ENCODE data around the gene FADS6. TPM values are rescaled to one million over a fixed set of nuclear protein-coding genes. Genes with fewer than 3 reads are reported as not detected.
A peak's percentile ranks its signal among the peaks of the same experiment; 100 is the strongest.

FADS6 gene
- total RNA-seq, 1 experiment from 2014 or later = not detected

DNA sequence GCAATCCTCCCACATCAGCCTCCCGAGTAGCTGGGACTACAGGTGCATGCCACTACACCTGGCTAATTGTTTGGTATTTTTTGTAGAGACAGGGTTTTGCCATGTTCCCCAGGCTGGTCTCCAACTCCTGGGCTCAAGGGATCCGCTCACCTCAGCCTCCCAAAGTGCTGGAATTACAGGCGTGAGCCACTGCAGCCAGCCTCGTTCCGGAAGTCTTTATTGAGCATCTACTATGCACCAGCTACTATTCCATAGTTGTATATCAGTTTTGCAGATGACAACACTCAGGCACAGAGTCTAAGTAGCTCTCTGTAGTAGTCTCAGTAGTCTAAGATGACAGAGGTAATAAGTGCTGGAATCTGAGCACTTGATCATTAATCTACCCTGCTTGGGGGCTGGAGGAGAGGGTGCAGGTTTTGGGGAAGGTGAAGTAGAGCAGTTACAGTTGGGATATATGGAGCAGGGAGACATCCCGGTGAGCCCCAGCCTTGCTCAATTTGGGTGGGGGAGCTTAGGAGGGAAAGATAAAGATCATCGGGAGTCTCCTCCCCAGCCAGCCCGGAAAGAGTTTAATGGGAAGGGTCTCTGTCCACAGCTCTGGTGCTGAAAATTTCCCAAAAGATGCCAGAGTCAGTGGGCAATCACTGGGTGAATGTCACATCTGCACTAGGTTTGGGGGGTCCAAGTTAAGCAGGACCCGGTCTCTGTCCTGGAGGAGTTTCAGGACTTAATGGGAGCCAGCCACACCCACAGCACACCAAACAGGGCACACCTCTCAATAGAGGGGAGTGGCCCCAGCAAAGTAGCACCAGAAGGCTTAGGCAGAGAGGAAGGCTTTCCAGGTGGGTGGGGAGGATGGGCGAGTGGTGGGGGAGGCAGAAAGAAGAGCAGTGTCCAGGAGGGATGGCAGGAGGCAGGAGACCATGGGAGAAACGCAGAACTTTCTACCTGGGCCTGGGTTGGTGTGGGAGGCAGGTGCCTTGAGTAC is 43.9 kb upstream of the FADS6 start:
- Histone ChIP-seq H3K79me2 (ENCODE audit: low read length) (no peaks in the 10 kb centered on the region), H3K9me2 (replicated peaks; ENCODE audit: low read length) (no peaks in the 10 kb centered on the region), H2AFZ (ENCODE audit: low read length) (no peak overlapping the region), H3K9ac (ENCODE audit: low read length) (no peak overlapping the region), H3K36me3 (ENCODE audit: low read depth, low read length) (no peaks in the 10 kb centered on the region), H3K4me2 (ENCODE audit: low read length) (no peak overlapping the region), H3K9me3 (ENCODE audit: low read length) (no peaks in the 10 kb centered on the region), H3K4me3 (ENCODE audit: low read length) (no peak overlapping the region), H4K20me1 (ENCODE audit: low read length) (no peaks in the 10 kb centered on the region), H3K4me1 (ENCODE audit: insufficient read depth, low read length) (no peaks in the 10 kb centered on the region), H3F3A (ENCODE audit: low read length, unreplicated experiment) (no peaks in the 10 kb centered on the region), H3K27me3 (ENCODE audit: low read length) (peaks cover 34% of the 10 kb centered on the region), H3K27ac (ENCODE audit: low read length) (no peak overlapping the region)
- BruUV-seq (replicated peaks) = no TSS peak
- TF ChIP-seq EZH2phosphoT487 (IDR thresholded peaks at IDR 0.05; ENCODE audit: borderline replicate concordance, low read length) (no peak), EZH2 (IDR thresholded peaks at IDR 0.05; ENCODE audit: low read length, unreplicated experiment) (no peak)
- TF ChIP-seq, protein P1, sequence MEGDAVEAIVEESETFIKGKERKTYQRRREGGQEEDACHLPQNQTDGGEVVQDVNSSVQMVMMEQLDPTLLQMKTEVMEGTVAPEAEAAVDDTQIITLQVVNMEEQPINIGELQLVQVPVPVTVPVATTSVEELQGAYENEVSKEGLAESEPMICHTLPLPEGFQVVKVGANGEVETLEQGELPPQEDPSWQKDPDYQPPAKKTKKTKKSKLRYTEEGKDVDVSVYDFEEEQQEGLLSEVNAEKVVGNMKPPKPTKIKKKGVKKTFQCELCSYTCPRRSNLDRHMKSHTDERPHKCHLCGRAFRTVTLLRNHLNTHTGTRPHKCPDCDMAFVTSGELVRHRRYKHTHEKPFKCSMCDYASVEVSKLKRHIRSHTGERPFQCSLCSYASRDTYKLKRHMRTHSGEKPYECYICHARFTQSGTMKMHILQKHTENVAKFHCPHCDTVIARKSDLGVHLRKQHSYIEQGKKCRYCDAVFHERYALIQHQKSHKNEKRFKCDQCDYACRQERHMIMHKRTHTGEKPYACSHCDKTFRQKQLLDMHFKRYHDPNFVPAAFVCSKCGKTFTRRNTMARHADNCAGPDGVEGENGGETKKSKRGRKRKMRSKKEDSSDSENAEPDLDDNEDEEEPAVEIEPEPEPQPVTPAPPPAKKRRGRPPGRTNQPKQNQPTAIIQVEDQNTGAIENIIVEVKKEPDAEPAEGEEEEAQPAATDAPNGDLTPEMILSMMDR (conservative IDR thresholded peaks at IDR 0.05; ENCODE audit: low read depth, low read length) = no peak
- ChIA-PET CTCF (interaction anchor here (1.1 kb wide), 1 partner anchor 13 kb away, joined by 3 read pairs; the partner anchor contains the start of gene OTOP2), POLR2A (ENCODE audit: unreplicated experiment) (no interaction called here)
- DNase-seq (peak; percentile 27), ATAC-seq (no peak)
- intact Hi-C loops (cut with micrococcal nuclease) = no loop called here

DNA sequence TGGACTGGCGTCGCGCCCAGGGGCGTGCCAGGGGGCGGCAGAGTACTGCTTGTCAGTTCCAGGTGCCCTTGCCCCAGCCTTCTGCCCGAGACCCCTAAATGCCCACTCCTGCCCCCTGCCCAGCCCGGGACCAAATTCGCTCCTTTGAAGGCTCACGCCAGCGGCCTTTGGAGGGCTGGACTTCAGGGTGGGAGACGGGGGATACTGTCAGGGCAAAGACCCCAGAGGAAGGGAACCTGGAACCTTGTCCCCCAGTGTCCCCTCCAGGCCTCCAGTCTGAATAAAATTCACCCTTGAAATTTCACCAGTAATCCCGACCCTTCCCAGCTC is 43.0 kb upstream of the FADS6 start:
- Histone ChIP-seq H3F3A (ENCODE audit: low read length, unreplicated experiment) (no peaks in the 10 kb centered on the region), H3K4me1 (ENCODE audit: insufficient read depth, low read length) (no peaks in the 10 kb centered on the region), H4K20me1 (ENCODE audit: low read length) (no peaks in the 10 kb centered on the region), H3K4me3 (ENCODE audit: low read length) (no peak overlapping the region), H3K27me3 (ENCODE audit: low read length) (peaks cover 34% of the 10 kb centered on the region), H2AFZ (ENCODE audit: low read length) (no peak overlapping the region), H3K27ac (ENCODE audit: low read length) (no peak overlapping the region), H3K9ac (ENCODE audit: low read length) (no peak overlapping the region), H3K9me3 (ENCODE audit: low read length) (no peaks in the 10 kb centered on the region), H3K79me2 (ENCODE audit: low read length) (no peaks in the 10 kb centered on the region), H3K36me3 (ENCODE audit: low read depth, low read length) (no peaks in the 10 kb centered on the region), H3K4me2 (ENCODE audit: low read length) (peak overlapping the region; percentile 21; the same call in 1 of the 2 replicates), H3K9me2 (replicated peaks; ENCODE audit: low read length) (no peaks in the 10 kb centered on the region)
- no TSS peak for BruUV-seq (replicated peaks)
- no peak for DNase-seq
- TF ChIP-seq EZH2phosphoT487 (IDR thresholded peaks at IDR 0.05; ENCODE audit: borderline replicate concordance, low read length) (no peak), EZH2 (IDR thresholded peaks at IDR 0.05; ENCODE audit: low read length, unreplicated experiment) (no peak)
- TF ChIP-seq, protein P1 (conservative IDR thresholded peaks at IDR 0.05; ENCODE audit: low read depth, low read length) = no peak
- intact Hi-C loops (cut with micrococcal nuclease) = no loop called here
- ATAC-seq = no peak
- ChIA-PET POLR2A (ENCODE audit: unreplicated experiment) (no interaction called here), CTCF (no interaction called here)

All from PC-3 (cell line).